HG03095 (cell line): ENCODE measurements around the gene IFT122.
"Not testable (repeated sequence)": the region's sequence is repeated elsewhere in the genome, so short reads cannot be mapped to it uniquely, and the experiment has no call there.

Source experiments
- ATAC-seq: cut with Tn5 transposase; IDR thresholded peaks from one replicate; pipeline ENCODE4 v1.9.1; 2021; ENCODE audit warnings: moderate library complexity; ENCODE audit not compliant: unreplicated experiment

The IFT122 gene

GRCh38 chr3:129492691-129493090 lies 52.7 kb downstream of the IFT122 start:
- no peak for ATAC-seq

DNA sequence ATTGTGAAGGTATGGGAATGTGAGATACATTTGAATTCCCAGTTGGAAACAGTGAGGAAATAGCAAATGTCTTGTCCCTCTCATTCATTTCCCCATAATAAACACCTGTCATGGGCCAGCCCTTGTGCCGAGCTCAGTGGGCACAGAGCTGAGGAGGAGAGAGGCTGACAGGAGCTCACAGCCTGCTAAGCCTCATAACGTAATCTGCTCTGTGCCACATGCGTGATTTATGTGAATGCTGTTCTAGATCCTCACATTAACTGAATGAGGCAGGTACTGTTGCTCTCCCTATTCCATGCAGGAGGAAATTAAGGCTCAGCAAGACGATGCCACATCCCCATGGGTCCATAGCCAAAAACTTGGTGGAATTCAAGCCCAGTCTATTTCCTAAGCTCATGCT lies 53.2 kb downstream of the IFT122 start:
- no peak for ATAC-seq

DNA sequence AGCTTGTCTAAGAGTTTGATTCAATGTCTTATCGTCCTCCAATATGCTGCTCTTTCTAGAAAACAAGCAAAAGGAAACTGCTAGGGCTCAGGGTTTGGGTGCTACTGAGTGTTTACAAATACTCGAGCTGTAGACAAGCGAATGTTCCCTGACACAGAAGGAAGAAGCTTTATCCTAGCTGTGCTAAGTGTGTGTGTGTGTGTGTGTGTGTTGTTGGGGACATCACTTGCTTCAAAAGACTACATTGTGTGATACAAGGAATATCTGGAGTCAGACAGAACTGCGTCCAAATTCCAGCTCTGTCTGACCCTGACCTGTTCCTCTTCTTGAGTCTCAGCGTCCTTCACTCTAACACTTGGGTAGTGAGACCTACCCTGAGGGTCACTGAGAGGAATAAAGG lies 54.5 kb downstream of the IFT122 start:
- not testable (repeated sequence) for ATAC-seq

GRCh38 chr3:129495006-129495639 lies 55.1 kb downstream of the IFT122 start:
- ATAC-seq = not testable (repeated sequence)

GRCh38 chr3:129497876-129498275 lies 57.9 kb downstream of the IFT122 start:
- ATAC-seq = not testable (repeated sequence)

GRCh38 chr3:129498603-129499488 lies 58.8 kb downstream of the IFT122 start:
- not testable (repeated sequence) for ATAC-seq

DNA sequence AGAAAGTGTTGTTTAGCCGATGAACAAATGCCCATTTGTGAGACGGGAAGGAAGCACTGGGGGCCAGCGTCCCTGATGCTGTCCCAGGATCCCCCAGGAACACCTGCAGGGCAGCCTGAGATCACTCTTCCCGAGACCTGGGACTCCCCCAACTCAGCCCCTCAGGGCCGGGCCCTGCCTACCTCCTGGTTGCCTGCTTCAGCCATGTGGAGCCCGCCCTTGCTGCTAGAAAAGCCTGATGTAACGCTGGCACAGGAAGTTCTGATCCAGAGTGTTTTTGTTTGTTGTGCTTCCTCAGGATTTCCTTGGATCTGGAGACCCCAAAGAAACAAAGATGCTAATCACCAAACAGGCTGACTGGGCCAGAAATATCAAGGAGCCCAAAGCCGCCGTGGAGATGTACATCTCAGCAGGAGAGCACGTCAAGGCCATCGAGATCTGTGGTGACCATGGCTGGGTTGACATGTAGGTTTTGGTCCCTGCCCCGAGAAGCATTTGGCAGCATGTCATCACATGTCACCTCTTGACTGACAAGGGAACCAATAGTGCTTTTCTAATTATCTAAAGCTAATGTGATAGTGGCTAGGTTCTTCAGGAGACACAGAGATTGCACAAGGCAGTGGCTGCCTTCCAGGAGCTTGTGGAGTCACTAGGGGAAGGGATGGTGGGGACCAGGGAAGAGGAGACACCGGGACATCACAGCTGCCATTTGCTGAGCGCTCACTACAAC lies 59.7 kb downstream of the IFT122 start:
- not testable (repeated sequence) for ATAC-seq

DNA sequence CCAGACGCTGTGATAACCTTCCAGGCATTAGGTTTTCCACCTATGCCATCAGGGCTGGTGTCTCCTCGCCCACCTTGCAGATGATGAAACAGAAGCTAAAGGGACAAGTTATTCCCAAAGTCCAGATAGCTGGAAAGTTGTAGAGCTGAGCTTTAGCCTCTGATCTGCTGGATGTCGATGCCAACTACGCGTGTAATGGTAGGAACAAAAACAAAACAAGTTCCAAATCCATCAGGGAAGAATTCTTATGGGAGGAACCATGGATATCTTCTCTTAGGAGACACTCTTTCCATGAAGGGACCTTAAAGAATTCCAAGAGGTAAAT lies 60.3 kb downstream of the IFT122 start:
- ATAC-seq = no peak

DNA sequence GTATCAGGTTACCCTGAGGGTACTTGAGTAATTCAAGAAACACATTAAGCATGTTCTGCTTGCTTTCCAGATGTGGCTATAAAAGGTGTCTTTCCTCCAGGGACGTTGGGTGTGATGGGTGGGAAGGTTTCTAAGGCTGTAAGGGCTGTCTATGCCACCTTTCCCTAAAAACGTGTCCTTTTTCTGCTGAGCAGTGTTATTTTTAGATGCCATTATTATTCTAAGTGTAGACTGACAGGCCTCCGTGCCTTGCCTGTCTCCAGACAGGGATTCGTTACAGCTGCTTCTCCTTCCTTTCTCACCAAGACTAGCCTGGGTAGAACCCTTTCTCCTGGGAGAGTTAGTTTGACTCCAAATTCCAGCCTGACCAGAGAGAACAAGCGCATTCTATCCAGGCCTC lies 61.6 kb downstream of the IFT122 start:
- ATAC-seq = no peak

DNA sequence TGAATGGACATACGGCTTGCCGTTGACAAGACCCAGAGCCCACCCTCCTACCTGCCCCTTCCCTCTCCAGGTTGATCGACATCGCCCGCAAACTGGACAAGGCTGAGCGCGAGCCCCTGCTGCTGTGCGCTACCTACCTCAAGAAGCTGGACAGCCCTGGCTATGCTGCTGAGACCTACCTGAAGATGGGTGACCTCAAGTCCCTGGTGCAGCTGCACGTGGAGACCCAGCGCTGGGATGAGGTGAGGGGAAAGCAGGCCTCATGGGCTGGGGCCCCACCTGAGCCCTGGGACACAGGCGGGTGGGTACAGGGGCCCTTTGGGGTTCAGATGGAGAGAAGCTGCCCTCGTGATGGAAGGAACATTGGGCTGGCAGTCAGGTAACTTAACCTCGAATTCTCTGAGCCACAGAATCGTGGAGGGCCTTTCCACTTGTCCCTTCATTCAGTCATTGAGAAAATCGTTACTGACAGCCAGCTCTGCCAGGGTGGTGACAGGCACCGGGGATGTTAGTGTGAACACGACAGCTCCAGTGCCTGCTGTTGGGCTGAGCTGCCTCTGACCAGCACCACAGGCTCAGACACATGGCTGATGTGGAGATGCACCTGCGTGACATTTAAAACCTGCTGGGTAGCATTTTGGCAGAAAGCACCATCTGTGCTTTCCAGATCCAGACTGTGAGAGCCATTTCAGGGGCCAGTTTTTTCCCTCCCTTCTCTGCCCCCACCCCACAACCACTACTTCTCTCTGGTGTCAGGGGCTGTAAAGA lies 62.8 kb downstream of the IFT122 start:
- no peak for ATAC-seq

GRCh38 chr3:129503471-129504291 lies 63.7 kb downstream of the IFT122 start:
- ATAC-seq = no peak

- no peak for ATAC-seq
These were observed 64.6 kb downstream of the IFT122 start for GRCh38 chr3:129504471-129505100.

GRCh38 chr3:129505341-129505740 lies 65.3 kb downstream of the IFT122 start:
- ATAC-seq = no peak

GRCh38 chr3:129506231-129506742 lies 66.3 kb downstream of the IFT122 start:
- no peak for ATAC-seq

DNA sequence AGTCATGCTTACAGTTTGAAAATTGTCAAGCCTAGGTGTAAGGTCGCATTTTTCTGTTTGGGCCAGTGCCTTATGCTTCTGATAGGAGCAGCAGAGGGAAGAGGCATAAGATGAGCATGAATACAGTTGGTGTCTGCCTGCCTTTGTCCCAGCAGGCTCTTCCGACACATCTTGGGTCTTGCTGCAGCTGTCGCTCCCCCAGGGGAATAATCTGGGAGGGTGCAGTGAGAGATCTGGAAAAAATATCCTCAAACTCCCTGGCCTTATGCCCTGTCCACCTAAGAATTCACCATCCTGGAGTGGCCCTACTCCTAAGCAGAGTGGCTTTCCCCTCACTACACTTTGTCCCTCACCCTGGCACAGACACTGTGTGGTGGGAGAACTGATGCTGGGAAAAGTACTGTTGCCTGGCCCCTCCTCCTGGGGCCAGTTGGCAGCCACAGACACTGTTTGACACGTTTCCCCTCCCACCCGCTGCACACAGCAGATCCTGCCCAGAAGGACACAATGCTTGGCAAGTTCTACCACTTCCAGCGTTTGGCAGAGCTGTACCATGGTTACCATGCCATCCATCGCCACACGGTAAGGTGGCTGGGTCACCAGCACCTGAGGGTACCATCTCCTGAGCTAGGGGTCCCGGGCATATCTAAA lies 67.3 kb downstream of the IFT122 start:
- ATAC-seq = no peak

DNA sequence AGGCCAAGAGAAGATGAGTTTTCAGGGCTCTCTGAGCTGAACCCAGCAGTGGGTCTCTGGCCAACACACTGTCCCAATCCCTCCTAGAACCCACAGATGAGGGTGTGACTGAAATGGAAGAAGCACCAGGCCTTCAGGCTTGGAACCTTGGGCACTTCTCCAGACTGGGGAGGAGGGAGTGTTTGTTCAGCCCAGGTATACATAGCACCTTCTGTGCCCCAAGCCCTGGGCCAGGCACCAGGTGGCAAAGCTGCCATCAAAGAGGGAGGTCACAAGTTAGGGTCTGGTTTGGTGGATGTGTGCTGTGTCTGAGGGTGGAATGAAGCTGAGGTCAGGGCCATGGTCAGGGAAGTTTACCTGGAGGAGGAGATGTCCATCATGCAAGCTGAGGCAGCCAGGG lies 72.6 kb downstream of the IFT122 start:
- no peak for ATAC-seq

DNA sequence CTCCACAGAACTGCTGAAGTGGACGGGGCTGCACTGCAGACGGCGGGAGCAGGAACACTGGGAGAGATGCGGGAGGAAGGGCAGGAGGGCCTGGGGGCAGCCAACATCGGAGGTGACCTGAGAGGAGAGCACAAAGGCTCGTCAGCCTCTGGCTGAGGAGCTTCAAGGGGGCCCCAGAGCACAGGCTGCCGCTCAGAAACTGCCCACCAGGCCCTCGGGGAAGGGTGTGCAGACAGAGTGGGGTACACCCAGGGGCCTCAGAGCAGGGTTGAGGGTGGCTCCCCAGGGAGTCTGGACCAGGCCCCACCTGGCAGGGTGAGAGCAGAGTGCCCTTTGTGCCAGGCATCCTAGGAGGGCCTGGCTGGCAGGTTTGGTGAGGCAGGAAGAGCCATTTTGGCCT lies 73.7 kb downstream of the IFT122 start:
- no peak for ATAC-seq

DNA sequence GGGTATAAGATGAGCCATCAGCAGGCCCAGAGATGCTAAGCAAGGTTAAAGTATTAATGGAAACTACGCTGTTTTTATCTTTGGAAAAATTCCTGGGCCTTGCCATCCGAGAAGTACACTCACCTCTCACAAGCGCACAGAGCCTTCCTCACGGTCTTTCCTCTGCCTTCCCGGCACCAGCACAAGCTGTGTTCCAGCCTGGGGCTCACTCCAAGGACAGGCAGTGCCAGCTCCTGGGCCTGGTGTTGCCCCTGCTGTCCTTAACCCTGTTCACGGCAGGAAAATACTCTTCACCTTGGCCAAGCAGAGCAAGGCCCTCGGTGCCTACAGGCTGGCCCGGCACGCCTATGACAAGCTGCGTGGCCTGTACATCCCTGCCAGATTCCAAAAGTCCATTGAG lies 74.1 kb downstream of the IFT122 start:
- no peak for ATAC-seq

DNA sequence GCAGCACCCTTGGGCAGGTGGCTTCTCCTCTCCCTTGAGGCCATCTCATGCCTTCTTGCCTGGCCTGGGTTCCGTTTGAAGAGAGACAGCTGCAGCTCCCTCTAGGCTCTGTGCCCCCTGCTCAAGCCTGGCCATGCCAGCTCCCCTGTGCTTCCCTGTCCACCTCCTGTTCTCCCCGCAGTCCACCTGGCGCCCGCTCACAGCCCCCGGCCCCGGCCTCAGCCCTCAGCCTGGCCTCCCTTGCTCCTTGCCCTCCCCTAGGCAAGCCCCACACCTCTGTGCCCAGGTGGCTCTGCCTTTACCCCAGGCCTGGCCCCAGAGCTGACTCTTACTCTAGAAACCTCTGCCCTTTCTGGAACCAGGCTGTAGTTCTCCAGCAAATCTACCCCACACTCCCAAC lies 74.5 kb downstream of the IFT122 start:
- ATAC-seq = no peak
